SK-N-MC (cell line): ENCODE results near the gene GNAO1.

ENCODE experiments used
- EZH2 ChIP-seq: fragments of 200-600 bp; sonication (generic); IDR thresholded peaks from one replicate; pipeline ENCODE4 v1.6.1; 2017; ENCODE audit warnings: antibody characterized with exemption
- FOXP2 ChIP-seq: optimal IDR thresholded peaks from 2 replicates; pipeline ENCODE3; 2011; ENCODE audit warnings: mild to moderate bottlenecking, moderate library complexity; ENCODE audit not compliant: insufficient read depth; ENCODE audit errors: extremely low read length, control extremely low read depth
- POLR2AphosphoS5 ChIP-seq: IDR thresholded peaks from 2 replicates; pipeline ENCODE4 v1.6.1; 2012; ENCODE audit warnings: mild to moderate bottlenecking, low read depth, low read length, borderline replicate concordance

DNA sequence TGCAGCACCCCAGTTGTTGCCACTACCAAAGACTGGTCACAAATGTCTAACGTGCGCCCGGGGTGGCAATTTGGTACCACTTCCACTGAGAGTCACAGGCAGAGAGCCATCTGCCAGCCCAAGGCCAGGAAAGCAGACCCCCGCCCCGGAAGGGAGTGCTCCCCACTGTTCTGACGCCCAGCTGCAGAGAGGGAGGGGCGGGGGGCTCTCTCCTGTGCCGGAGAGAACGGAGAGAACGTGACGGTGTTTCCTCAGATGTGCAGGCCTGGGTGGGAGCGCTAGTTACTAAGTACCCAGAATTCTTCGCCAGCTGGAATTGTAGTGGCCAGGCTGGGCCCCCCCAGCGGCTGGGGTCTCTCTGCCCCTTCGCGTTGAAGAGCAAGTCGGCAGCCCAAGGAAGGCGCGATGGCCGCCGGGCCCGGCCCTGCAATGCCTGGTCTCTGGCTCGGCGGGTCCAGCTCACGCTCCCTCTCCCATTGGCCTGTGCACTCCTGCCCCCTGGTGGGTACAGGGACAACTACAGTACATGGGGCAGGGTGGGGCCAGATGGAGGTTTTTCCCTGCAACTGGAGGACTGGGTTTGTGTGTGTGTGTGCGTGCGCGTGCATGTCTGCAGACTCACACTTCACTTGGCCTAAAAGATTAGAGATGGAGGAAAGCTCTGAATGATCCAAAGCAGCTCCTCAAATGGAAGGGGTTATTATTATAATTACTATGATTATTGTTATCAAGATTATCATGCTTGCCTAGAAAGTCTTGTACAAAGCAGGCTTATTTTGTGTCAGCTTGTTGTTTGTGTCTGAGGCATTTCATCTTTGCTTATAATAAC lies 126.9 kb downstream of the GNAO1 start:
- TF ChIP-seq EZH2 (no peak), POLR2AphosphoS5 (no peak), FOXP2 (no peak)
